HepG2 (cell line): Measurements from ENCODE around the gene ZNF624. TPM values are rescaled to one million over a fixed set of nuclear protein-coding genes. Genes with fewer than 3 reads are reported as not detected.
"Not testable (repeated sequence)": the region's sequence is repeated elsewhere in the genome, so short reads cannot be mapped to it uniquely, and the experiment has no call there.

Source experiments
- AHDC1 ChIP-seq: sonication (generic); formaldehyde crosslinking; IDR thresholded peaks from 2 replicates; pipeline ENCODE4 v1.5.1; 2020; ENCODE audit warnings: mild to moderate bottlenecking, missing genetic modification reagents, borderline replicate concordance
- CHD2 ChIP-seq: IDR thresholded peaks from 2 replicates; pipeline ENCODE4 v1.6.1; 2011; ENCODE audit warnings: low read depth, low read length, improper control_type of control experiment
- ERF ChIP-seq: IDR thresholded peaks from 2 replicates; pipeline ENCODE4 v1.6.1; 2018; ENCODE audit warnings: missing biosample characterization, missing genetic modification reagents
- GABPA ChIP-seq, 2 experiments: IDR thresholded peaks; 2 replicates each; pipeline ENCODE4 v1.6.1; 2011 to 2016; ENCODE audit warnings: low read depth in 2 of 2, low read length in 1 of 2, missing biosample characterization in 1 of 2, missing genetic modification characterization in 1 of 2
- GATAD2A ChIP-seq: IDR thresholded peaks from 2 replicates; pipeline ENCODE4 v1.6.1; 2016
- PAXIP1 ChIP-seq: sonication (generic); formaldehyde crosslinking; conservative IDR thresholded peaks from 2 replicates; pipeline ENCODE4 v1.4.0; 2020; ENCODE audit warnings: mild to moderate bottlenecking, missing genetic modification reagents, moderate library complexity
- POGZ ChIP-seq: sonication (generic); formaldehyde crosslinking; IDR thresholded peaks from 2 replicates; pipeline ENCODE4 v1.4.0; 2020; ENCODE audit warnings: mild to moderate bottlenecking, missing genetic modification reagents
- RARA ChIP-seq: IDR thresholded peaks from 2 replicates; pipeline ENCODE4 v1.6.1; 2016; ENCODE audit warnings: missing genetic modification reagents, missing compliant biosample characterization
- THAP11 ChIP-seq: IDR thresholded peaks from 2 replicates; pipeline ENCODE4 v1.6.1; 2016; ENCODE audit warnings: missing biosample characterization, missing genetic modification reagents
- ZBED4 ChIP-seq: sonication (generic); formaldehyde crosslinking; IDR thresholded peaks from 2 replicates; pipeline ENCODE4 v1.4.0; 2020; ENCODE audit warnings: missing genetic modification reagents, borderline replicate concordance
- ZNF670 ChIP-seq: sonication (generic); formaldehyde crosslinking; IDR thresholded peaks from 2 replicates; pipeline ENCODE4 v1.8.0; 2022; ENCODE audit warnings: mild to moderate bottlenecking, missing genetic modification reagents, borderline replicate concordance
- ZNF710 ChIP-seq: sonication (generic); formaldehyde crosslinking; IDR thresholded peaks from 2 replicates; pipeline ENCODE4 v1.5.0; 2020; ENCODE audit warnings: mild to moderate bottlenecking, missing genetic modification reagents, borderline replicate concordance
- polyA plus RNA-seq, 8 experiments: library from polyadenylated mRNA; depleted of rRNA in 3 of 8; stranded (reverse) in 7 of 8; unstranded in 1 of 8; fragments of >200 nt; fragmentation: Illumina TruSeq in 4 of 8; extraction: Trizol in 4 of 8; gene quantifications; 2 replicates each; pipeline versions ENCODE4 v1.2.1 to v1.2.3, GENCODE V29; 2011 to 2016; ENCODE audit warnings: low read depth in 4 of 8, missing spikeins in 1 of 8, mixed read lengths in 1 of 8; ENCODE audit not compliant: insufficient read depth in 1 of 8
- total RNA-seq, 5 experiments: library from RNA; depleted of rRNA; stranded (reverse); fragments of >200 nt; fragmentation: Illumina TruSeq; extraction: Trizol; gene quantifications; 2 replicates each; pipeline ENCODE4 v1.2.3, GENCODE V29; 2016; ENCODE audit warnings: low read depth in 1 of 5

Gene ZNF624
- total and polyA plus RNA-seq, 2 of the 13 experiments (the other 11 are each of a cell fraction or from before 2014, with no cell fraction given) = 0.75 to 3.5 TPM

GRCh38 chr17:16683290-16684138, 29.9 kb upstream of the ZNF624 start (continued):
- TF ChIP-seq ZNF710 (CRISPR knock-in tag) = 0 out of 2 replicates have a peak, but pooled peaks have one; percentile 36
- TF ChIP-seq CHD2 = peak; percentile 22; the same call in 1 of the 2 replicates
- peak; percentile 88; the same call in 1 of the 2 replicates for TF ChIP-seq ZBED4
- TF ChIP-seq GATAD2A = peak; percentile 75
- not testable (repeated sequence) for TF ChIP-seq GABPA (IDR thresholded peaks at IDR 0.05; ENCODE audit: low read depth, low read length)
- TF ChIP-seq GABPA (CRISPR knock-in tag; IDR thresholded peaks at IDR 0.05; ENCODE audit: low read depth) = peak; percentile 66
- TF ChIP-seq AHDC1 (CRISPR knock-in tag) = peak; percentile 64; the same call in 1 of the 2 replicates
- peak; percentile 73 for TF ChIP-seq PAXIP1 (CRISPR knock-in tag)
- 0 out of 2 replicates have a peak, but pooled peaks have one; percentile 45 for TF ChIP-seq ERF (CRISPR knock-in tag)
- peak; percentile 62; the same call in 1 of the 2 replicates for TF ChIP-seq THAP11
- TF ChIP-seq ZNF670 = 0 out of 2 replicates have a peak, but pooled peaks have one; percentile 45
- peak; percentile 83 for TF ChIP-seq RARA (CRISPR knock-in tag)
- TF ChIP-seq POGZ (CRISPR knock-in tag) = peak; percentile 70; the same call in 1 of the 2 replicates
